Right kidney (tissue), 1 donor: Measurements from ENCODE around the gene PTPRD.

Source experiments
- DNase-seq: peaks from one replicate; pipeline ENCODE4 v3.0.0-alpha.2; 2016

The PTPRD gene

GRCh38 chr9:8762479-8763085 lies 1850.2 kb downstream of the PTPRD start:
- peak; percentile 31 for DNase-seq

GRCh38 chr9:8760000-8760767 lies 1852.6 kb downstream of the PTPRD start:
- no peak for DNase-seq

GRCh38 chr9:8757881-8758280 lies 1854.9 kb downstream of the PTPRD start:
- no peak for DNase-seq

DNA sequence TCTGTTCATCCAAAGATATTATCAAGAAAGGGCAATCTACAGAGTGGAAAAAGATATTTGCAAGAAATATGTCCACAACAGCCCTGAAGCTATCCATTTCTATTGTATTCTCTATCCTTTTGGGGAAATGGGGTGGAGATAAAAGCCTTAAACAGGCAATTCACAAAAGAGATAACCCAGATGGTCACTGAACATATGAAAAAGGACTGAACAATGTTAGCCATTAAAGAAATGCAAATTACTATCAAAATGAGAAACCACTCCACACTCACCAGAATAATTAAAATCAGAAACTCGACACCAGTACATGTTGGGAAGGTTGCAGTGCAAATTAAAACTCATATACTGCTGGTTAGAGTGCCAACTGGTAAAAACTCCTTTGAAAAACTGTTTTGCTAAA lies 1858.1 kb downstream of the PTPRD start:
- no peak for DNase-seq

GRCh38 chr9:8751406-8751930 lies 1861.3 kb downstream of the PTPRD start:
- no peak for DNase-seq

DNA sequence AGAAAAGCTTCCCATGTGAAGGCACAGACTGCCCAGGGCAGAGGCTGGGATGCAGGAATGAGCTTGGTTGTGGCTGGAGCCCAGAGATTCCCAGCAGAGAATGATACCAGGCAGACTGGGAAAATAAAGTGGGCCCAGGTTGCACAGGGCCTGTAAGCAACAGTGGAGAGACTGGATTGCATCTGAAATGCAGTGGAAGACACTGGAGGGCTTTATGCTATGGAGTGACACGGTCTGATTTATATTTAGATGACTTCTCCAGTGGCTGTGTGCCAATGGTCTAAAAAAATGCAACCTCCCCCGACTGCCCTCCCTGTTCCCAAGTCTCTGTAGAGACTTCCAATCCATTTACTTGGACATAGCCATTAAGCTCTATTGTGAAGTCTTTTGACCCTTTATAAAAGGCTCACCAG lies 1862.2 kb downstream of the PTPRD start:
- no peak for DNase-seq

- DNase-seq: no peak
Measured at GRCh38 chr9:8745347-8745746, 1867.5 kb downstream of the PTPRD start.

- DNase-seq: no peak
Measured at GRCh38 chr9:8738945-8739344, 1873.9 kb downstream of the PTPRD start.

GRCh38 chr9:8736805-8737204 lies 1876.0 kb downstream of the PTPRD start:
- no peak for DNase-seq

- DNase-seq: no peak
Measured at GRCh38 chr9:8734760-8735159, 1878.0 kb downstream of the PTPRD start.

DNA sequence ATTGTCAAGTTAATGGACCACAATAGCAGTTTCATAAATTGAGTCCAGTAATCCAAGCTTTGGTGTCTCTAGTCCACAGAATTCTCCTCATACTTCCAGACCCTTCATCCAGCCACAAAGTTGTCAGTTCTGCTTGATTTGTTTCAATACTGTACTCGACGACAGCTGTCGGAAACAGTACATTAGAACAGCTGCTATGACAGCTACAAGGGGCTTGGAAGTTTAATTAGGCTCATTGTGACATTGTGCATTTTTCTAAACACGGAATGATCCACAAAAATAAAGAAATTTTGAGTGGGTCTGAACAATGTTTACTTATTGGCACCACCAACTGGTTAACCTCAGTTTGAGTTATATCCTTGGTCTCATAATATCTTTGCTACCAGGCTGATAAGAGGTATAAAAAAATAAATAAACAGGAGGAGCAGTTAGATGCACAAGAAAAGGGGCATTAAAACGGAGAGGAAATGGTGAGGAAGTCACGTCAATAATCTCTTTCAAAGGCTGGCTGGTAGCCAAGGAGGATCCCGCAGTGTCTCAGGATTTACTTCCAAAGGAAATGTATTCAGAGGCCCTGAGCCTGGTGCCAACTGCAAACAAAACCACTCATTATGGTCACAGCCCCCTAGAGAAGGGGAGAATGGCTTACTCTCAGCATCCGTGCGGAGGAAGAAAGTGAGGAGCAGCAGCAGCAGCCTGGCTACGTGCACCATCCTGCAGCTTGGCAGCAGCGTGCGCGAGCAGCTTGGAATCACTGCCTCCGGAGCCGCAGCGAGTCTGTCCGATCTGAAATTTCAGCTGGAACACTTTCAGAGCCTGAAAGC lies 1879.5 kb downstream of the PTPRD start:
- DNase-seq: peak; percentile 33

DNA sequence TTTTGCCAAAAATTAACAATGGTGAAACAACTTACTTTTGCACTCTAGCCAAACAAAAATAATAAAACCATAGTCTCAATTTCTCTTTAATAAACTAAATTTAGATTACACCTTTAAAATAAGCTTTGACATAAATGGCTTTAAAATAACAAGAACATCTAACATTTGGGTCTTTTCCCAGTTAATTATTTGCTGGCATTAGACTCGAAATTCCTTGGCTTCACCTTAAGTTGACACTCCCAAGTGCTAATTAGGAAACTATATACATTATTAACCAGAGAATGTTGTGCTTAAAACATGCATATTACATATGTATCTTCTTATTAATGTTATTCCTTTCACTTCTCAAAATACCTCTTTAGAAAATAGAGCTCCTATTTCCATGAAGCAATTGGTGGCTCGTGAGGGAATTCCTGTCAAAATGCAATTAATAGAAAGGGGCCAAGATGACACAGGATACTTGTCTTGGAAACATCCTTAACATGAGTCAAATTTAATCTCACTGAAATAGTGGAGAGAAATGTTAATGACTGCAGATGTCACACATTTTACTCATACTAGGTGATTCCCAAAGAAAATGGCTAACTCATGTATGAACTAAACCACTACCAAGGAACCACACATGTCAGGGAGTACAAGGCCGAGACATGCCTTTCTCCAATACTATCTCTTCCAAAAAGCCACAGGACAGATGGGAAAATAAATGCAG lies 1880.3 kb downstream of the PTPRD start:
- DNase-seq: no peak

GRCh38 chr9:8730618-8731017 lies 1882.2 kb downstream of the PTPRD start:
- DNase-seq: no peak

DNA sequence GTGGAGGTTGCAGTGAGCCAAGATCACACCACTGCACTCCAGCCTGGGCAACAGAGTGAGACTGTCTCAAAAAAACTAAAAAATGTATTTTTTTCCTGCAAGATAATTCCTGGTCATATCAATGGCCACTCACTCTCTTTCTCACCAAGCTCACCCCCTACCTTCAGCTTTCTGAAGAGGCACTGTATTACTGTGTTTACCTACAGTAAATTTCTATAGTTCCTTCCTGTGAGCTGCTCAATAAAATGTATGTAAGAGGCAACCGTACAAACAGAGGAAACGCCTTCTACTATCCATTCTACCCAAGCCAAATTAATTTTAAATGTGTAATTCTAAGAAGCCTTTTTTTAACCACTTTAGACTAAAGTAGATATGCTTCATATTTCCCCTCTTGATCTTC lies 1883.9 kb downstream of the PTPRD start:
- DNase-seq: no peak

GRCh38 chr9:8727191-8727590 lies 1885.6 kb downstream of the PTPRD start:
- DNase-seq: no peak

DNA sequence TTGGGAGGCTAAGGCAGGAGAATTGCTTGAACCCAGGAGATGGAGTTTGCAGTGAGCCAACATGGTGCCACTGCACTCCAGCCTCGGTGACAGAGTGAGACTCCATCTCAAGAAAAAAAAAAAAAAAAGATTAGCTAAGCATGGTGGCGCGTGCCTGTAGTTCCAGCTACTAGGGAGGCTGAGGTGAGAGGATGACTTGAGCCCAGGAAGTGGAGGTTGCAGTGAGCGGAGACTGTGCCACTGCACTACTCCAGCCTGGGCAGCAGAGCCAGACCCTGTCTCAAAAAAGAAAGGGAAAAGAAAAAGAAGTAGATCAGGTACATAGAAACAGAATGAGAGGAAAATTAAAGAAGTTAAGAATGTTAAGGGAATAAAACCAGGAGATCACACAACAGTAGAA lies 1886.1 kb downstream of the PTPRD start:
- DNase-seq: no peak

- no peak for DNase-seq
Measured at GRCh38 chr9:8725635-8726034, 1887.2 kb downstream of the PTPRD start.

DNA sequence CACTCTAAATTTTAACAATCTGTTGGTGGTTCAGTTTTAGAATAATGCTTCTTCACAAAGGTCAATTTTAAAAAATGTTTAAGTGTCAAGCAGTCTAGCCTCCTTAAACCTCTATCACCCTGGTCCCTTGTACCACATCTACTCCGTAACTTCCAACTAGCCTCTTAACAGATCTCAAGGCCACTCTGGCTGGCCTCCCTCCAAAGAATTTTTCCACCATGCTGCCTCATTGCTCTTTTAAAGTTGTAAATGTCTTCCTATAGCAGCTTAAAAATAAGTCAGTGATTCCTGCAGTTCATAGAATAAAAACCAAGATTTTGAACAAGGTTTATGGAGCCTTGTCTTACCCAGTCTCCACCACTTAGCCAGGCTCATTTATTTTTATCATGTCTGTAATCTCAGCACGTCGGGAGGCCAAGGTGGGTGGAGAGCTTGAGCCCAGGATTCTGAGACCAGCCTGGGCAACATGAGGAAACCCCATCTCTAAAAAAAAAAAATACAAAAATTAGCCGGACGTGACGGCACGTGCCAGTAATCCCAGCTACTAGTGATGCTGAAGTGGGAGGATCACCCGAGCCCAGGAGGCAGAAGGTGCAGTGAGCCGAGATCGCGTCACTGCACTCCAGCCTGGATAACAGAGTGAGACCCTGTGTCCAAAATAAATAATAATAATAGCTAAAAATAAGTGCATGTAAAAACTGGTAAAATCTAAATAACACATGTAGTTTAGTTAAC lies 1888.4 kb downstream of the PTPRD start:
- DNase-seq: no peak

GRCh38 chr9:8723195-8723594 lies 1889.6 kb downstream of the PTPRD start:
- no peak for DNase-seq

DNA sequence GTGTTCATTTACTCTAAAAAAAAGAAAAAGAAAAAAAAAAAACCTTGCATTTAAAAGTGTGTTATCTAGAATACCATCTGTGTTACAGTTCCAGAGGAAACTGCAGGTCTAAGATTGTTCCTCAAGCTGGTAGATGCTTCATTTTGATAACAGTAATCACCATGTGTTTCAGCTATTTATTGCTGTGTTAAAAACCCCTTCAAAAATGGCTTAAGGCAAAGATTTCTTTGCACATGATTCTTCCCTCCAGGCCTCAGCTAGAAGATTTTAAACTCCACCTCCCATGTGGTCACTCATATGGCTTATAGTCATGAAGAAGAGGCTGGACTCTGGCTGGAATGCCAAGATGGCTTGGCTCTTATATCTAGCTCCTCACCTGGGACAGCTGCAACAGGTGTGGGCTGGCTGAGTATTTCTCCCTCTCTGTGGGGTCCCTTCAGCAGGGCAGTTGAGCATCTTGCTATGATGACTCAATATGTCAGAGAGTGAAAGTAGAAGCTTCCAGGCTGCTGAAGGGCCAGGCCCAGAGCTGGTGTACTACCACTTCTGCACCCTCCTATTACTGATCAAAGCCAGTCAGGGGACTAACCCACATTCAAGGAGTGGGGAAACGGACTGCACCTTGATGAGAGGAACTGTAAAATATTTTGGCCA lies 1892.8 kb downstream of the PTPRD start:
- DNase-seq: no peak

DNA sequence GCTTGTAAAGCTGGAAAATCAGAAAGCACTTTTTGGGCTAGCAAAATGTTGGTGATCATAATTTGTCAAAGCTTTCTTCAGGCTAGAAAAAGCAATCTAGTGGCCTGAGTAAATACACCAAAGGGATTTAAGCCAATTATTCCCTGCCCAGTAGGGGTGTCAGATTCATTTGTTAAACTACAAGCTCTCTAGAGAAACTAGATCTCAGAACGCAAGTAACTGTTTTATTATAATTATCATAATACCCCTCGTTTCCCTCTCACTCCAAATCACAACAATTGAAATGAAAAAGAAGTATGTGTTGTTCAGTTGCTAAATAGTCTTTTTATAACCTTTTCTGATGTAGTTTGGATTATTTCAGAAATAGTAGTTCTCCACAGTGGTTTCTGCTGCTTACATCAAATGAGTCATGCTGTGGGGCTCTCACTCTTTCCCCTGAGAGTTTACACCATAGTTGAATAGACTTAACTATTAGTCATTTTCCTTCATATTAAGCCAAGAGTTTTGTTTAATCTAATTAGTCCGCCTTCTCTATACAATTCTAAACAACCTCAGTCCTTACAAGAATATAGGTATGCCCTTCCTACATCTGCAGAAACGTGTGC lies 1894.6 kb downstream of the PTPRD start:
- no peak for DNase-seq
